ENCODE results near the gene APCDD1.

GRCh38 chr18:10536280-10536679, 81.8 kb downstream of the APCDD1 start:
- TF ChIP-seq PATZ1 (CRISPR knock-in tag; IDR thresholded peaks at IDR 0.05; ENCODE audit: borderline replicate concordance) (no peak), SNAI2 (CRISPR knock-in tag; IDR thresholded peaks at IDR 0.05) (no peak), TCF4 (CRISPR knock-in tag; IDR thresholded peaks at IDR 0.05; ENCODE audit: borderline replicate concordance) (no peak), ZFP30 (CRISPR knock-in tag; IDR thresholded peaks at IDR 0.05) (no peak), ESRRG (CRISPR knock-in tag; IDR thresholded peaks at IDR 0.05) (no peak), TOX (CRISPR knock-in tag; IDR thresholded peaks at IDR 0.05; ENCODE audit: borderline replicate concordance) (no peak)

All from SK-N-SH treated with all-trans-retinoic acid at 6 μM for 48 hours (cell line).